Endometrial microvascular endothelial cells (primary cell): ENCODE measurements around the gene RAD51D. TPM values are rescaled to one million over a fixed set of nuclear protein-coding genes. Genes with fewer than 3 reads are reported as not detected.
"Not testable (repeated sequence)": the region's sequence is repeated elsewhere in the genome, so short reads cannot be mapped to it uniquely, and the experiment has no call there.

Experiments used
- in situ Hi-C: cut with HindIII; loops from 2 replicates; pipeline ENCODE4 v1.10.0; 2017; ENCODE audit warnings: low sequenced_read_pairs, low pct_unique_long_range_greater_than_20kb; ENCODE audit errors: inconsistent ontology term
- total RNA-seq: library from RNA; depleted of rRNA; stranded (reverse); fragments of >200 nt; gene quantifications from one replicate; pipeline ENCODE4 v1.2.3, GENCODE V29; 2015; ENCODE audit errors: inconsistent ontology term

The RAD51D gene
- total RNA-seq, result 13.0 TPM

DNA sequence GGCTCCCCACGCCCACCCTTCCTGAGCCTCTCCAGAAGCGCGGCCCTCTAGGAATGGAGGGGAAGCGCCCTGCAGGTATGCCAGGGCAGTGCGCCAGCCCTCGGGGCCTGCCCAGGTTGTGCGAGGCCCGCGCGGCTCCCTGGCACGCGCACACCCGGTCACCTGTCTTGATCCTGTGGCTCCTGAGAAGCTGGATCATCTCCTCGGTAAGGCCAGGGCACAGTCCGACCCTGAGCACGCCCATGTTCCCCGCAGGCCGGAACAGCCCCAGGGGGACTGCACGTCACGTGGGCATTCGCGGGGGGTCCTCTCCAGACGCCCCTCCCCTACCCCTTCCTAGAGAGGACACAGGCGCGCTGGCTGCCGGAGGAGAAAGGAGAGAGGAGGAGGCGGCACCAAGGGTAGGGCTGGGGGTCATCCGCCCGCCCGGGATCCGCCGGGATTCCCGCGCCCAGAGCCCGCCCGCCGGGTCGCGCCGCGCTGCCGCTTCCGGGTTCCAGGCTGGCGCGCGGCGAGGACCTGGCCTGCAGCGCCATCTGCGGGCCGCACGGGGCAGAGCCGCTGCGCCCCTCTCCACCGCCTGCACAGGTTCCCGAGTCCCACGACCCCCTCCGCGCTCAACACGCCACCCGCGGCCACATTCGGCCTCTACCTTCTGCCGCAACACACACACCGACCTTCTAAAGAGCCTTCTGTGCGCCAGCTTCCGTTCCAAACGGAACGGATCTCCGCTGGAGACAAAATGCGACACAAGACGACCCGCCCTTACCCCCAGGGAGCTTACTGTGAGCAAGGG is at the start of gene RAD51D:
TSS of gene RAD51D (minus strand) at position 491 of the 796 bp plus-strand sequence. CDS start at position 244, 247 bp downstream.
- in situ Hi-C loops, result no loop called here

DNA sequence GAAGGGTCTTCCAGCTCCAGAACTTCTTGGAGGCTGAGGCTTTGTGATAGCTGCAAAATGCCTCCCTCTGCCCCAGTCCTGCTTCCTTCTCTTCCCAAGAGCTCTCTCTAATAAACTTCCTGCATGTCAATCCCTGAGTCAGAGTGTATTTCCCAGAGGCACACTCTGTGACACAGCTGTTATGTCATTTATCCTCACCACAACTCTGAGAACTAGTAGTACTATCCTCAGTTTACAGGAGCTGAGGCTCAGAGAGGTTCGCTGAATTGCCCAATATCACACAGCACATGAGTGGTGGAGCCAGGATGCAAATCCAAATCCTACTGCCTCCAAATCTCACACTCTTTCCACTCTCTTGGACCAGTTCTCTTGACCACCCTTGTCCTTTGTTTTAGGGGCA is 48.0 kb upstream of the RAD51D start:
- in situ Hi-C loops, result no loop called here

DNA sequence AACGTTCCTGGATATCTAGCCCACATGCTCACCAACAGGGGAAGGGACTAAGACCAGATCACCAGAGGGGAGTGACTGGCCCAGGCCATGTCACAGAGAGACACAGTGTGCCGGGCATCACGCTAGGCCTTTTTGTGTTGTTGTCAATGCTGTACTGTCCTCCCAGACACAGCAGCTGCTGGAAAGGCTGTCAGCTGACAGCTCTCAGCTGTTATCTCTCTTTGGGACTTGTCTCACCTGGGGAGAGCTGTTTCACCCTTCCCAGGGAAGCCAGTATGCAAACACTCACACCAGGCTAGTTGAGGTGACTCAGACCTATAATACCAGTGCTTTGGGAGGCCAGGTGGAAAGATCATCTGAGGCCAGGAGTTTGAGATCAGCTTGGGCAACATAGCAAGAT is 47.4 kb upstream of the RAD51D start:
- in situ Hi-C loops, result no loop called here

DNA sequence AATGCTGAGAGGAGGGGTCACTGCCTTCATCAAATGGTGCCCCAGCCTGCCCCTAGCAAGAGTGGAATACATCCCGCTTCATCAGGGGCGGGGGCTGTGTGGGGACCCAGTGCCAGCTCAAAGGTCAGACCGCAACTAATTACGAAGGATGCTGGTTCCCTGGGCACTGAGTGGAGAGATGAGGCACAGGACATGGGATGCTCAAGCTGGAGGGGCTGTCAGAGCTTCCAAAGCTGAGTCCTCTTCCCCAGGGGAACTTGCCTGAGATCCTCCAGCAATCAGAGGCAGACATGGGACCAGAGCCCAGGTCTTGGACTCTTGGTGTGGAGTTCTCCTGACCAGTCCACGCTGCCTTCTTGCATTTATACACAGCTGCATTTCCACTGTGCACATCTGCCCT is 46.9 kb upstream of the RAD51D start:
- in situ Hi-C loops, result no loop called here

DNA sequence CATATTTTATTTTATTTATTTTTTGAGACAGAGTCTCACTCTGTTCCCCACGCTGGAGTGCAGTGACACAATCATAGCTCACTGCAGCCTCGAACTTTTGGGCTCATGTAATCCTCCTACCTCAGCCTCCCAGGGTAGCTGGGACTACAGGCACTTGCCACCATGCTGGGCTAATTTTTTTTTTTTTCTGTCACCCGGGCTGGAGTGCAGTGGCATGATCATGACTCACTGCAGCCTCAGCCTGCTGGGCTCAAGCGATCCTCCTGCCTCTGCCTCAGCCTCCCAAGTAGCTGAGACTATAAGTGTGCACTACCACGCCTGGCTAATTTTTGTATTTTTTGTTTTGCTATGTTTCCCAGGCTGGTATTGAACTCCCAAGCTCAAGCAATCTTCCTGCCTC is 45.1 kb upstream of the RAD51D start:
- in situ Hi-C loops, result no loop called here

DNA sequence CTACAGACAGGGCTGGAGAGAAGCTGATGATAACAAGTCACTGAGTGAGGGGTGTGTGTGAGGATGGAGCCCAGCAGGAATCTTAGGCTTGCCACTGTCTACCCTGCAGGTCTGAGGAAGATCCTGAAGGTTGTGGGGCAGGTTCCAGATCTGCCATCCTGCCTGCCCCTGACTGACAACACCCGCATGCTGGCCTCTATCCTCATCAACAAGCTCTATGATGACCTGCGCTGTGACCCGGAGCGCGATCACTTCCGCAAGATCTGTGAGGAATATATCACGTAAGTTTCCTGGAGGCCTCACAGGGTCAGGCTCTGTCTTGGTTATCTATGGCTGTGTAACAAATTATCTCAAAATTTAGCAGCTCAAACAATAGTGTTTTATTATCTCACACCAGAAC is 44.2 kb upstream of the RAD51D start:
- in situ Hi-C loops, result no loop called here

DNA sequence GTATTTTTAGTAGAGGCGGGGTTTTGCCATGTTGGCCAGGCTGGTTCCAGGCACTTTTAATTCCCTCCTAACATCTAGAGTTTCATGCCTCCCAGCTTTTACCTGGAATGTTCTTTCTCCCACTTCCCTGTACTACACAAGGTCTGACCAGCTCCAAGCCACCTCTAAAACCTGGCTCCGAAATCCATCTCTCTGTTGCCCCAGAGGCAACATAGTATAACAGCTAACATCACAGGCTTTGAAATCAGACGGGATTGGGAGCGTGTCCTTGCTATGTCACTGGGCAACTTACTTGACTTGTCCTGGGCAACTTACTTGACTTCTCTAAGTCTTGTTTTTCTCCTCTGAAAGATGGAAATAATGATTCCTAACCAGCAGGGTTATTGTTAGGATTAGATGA is 43.1 kb upstream of the RAD51D start:
- in situ Hi-C loops, result no loop called here

DNA sequence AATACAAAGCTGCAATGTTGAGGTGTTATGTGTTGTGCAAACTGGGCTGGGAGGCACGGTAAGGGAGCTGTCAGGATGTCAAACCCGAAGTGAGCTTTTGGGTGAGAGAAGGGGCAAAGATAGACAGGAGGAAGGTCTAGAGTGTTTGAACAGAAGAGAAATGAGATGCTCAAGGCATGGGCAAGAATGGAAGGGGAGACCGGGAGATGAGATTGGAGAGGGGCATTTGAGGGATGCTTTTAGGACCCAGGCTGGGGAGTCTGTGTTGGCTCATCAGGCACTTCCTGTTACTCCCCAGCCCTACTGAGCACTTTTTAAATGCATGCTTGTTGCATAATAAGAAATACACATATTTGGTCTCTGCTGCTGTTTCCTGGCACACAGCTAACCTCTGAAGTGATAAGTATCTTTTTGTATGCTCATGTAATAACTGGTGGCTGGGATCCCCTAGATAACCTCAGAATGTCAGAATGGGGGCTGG is 41.7 kb upstream of the RAD51D start:
- in situ Hi-C loops, result no loop called here

DNA sequence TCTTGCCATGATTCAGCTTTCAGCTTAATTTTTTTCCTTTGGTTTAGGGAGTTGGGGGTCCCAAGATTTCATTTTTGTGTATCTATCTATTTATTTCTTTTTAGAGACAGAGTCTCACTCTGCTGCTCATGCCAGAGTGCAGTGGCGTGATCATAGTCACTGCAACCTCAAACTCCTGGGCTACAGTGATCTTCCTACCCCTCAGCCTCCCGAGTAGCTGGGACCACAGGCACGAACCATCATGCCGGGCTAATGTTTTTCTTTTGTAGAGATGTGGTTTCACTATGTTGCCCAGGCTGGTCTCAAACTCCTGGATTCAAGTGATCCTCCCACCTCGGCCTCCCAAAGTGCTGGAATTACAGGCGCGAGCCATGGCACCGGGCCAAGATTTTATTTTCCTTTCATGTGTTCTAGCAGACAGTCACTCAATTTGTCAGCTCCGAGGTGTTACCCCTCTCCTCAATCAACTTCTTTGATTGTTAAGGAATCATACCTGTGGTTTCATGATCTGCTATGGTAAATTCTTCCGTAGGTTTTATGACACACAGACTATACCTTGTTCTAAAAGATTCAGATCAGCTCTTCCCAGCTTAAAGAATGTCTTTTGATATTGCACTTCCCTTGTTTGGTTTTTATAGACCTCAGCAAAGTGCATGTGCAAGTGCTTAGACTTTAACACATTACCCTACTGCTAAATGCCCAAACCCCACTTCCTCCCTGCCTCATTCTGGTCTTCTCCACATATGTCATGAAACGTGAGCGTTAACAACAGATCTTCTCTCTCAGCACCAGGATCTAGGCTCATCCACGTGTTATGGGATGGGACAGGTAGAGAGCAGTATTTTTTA is 40.9 kb upstream of the RAD51D start:
- in situ Hi-C loops, result no loop called here

DNA sequence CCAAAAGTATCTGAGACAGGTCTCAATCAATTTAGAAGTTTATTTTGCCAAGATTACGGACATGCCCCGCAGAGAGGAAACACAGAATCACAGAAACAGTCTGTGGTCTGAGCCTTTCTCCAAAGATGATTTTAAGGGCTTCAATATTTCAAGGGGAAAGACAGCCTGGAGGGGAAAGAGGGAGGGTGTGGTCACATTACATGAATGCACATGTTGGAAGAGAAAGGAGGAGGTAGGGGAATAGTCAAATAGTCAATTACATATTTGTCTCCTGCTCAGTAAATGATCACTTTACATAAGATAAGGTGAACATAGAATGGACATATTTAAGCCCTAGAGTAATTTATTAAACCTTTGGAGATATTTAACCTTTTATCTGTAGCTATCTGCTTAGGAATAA is 40.3 kb upstream of the RAD51D start:
- in situ Hi-C loops, result no loop called here

DNA sequence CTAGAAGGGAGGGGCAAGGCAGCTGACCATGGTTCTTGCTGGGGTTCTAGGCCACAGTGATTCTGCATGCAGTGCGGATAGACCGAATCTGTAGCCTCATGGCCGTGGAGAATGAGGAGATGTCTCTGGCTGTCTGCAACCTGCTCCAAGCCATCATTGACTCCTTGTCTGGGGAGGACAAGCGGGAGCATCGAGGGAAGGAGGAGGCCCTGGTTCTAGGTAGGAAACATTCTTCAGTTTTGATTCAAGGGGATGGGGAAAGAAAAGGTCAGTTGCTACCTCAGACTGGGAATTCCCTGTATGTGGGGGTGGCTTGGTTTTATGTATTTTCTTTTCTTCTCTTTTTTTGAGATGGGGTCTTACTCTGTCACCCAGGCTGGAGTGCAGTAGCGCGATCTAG is 35.6 kb upstream of the RAD51D start:
- in situ Hi-C loops, result no loop called here

DNA sequence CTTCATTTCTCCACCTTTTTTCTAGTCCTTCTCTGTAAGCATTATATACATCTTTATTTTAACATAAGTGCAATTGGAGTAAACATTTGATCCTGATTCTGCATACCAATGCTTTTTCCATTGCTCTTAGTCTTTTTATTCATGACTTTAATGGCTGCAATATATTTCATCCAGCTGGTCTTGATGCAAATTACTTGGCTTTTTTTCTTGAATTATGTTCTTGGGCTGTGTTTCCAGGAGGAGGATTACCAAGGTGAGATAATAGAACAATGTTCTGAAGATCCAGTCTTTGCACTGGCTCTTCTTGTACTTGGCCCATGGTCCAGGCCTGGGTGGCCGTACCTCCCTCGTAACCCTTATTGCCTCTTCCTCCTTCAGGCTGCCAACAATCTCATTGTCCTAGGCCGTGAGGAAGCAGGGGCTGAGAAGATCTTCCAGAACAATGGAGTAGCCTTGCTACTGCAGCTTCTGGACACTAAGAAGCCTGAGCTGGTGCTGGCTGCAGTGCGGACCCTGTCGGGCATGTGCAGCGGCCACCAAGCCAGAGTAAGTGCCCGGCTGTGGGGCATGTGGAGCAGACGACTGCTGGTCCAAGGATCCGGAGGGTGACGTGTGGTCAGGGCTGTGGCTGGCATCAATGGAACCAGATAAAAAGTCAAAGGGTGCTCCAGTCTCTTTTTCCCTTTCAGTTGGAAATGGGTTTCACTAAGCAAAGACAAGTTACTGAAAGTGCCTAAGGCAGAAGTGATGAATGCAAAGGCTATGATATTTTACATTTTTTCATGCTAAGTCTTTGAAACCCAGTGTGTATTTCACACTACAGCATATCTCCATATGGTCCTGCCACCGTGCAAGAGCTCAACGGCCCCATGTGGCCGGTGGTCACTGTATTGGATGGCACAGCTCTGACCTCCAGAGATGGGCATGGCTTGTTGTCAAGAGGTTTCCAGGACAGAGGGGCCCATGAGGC is 34.8 kb upstream of the RAD51D start:
- in situ Hi-C loops, result no loop called here

DNA sequence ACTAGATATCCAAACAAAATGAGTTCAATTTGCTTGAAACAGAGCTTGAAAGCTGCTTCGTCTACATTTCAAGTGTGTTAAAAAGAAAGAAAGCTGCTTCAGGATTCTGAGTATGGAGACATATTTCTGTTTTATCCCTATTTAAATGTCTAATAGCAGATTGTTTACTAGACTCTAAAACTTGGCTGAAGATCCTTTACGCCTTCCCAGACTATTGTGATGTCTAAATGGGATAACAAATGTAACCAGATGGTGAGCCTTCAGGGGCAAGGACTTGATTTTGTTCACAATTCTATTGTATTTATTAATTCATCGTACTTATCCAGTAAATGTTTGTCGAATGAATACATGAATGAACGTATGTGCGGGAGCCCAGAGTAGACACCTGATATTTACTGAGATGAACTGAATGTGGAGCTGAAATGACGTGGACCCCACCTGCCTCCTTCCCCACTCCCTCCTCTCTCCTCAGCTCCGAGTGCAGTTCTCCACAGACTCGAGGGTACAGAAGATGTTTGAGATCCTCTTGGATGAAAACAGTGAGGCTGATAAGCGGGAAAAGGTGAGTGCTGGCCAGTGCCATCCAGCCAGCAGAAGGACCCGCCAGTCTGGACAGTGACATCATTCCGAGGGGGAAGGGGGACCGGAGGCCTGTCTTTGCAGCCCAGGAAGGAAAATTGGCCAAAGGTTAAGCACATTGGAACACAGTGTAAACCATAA is 32.9 kb upstream of the RAD51D start:
- in situ Hi-C loops, result no loop called here

DNA sequence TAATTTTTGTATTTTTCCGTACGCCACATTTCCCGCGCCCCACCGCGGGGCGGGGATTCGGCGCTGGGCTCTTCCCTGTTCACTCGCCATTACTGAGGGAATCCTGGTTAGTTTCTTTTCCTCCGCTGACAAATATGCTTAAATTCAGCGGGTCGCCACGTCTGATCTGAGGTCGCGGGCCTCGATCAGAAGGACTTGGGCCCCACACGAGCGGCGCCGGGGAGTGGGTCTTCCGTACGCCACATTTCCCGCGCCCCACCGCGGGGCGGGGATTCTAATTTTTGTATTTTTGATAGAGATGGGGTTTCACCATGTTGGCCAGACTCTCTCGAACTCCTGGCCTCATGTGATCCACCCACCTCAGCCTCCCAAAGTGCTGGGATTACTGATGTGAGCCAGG is 31.4 kb upstream of the RAD51D start:
- in situ Hi-C loops, result not testable (repeated sequence)

DNA sequence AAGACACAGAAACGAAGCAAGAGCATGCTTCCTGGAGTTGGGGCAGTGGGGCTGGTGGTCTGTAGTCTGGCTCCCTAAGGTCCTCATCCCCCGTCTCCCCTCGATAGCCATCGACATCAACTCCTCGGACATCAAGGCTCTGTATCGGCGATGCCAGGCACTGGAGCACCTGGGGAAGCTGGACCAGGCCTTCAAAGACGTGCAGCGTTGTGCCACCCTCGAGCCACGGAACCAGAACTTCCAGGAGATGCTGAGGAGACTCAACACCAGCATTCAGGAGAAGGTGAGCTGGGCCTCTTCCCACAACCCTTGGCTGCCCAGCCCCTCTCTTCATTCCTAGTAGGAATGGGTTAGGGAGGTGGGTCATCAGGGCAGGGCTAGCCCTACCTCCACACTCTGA is 30.3 kb upstream of the RAD51D start:
- in situ Hi-C loops, result no loop called here

DNA sequence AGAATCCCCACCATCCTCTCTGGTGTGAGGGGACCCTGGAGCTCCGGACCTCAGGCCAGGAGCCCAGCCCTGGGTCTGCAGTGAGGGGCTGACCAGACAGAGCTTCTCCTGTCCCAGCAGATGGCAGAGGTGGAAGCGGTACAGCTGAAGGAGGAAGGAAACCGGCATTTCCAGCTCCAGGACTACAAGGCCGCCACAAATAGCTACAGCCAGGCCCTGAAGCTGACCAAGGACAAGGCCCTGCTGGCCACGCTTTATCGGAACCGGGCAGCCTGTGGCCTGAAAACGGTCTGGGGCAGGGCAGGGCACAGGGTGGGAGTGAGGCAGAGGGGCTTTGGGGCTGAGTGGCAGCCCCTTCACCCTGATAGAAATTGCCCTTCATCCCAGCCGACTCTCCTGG is 28.5 kb upstream of the RAD51D start:
- in situ Hi-C loops, result no loop called here

DNA sequence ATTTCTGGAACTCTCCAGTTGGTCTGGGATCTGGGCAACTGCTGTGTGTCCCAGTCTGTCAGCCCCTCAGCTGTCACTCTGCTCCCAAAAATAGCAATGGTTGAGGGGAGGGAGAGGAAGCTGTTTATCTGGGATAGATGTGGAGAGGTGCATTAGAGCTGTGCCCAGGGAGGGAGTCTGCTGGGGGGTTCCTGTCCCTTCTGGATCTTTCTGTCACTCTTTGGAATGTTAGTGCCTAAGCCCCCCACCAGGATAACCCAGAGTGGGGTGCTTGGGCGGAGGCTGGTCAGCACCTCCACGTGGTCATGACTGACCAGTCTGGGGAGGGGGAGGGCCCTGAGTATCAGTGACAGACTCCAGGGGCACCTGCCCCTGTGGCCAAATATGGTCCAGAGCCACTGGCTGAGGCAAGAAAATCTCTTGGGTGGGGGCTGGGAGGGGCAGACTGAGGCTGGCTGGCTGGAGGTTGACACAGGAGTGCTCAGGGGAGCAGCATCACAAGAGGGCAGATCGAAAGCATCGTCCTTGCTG is 27.8 kb upstream of the RAD51D start, which contains the start of gene UNC45B:
TSS of gene UNC45B (plus strand) at position 443 of the 531 bp plus-strand sequence. CDS start 447 bp downstream, outside the sequence.
- in situ Hi-C loops, result no loop called here

DNA sequence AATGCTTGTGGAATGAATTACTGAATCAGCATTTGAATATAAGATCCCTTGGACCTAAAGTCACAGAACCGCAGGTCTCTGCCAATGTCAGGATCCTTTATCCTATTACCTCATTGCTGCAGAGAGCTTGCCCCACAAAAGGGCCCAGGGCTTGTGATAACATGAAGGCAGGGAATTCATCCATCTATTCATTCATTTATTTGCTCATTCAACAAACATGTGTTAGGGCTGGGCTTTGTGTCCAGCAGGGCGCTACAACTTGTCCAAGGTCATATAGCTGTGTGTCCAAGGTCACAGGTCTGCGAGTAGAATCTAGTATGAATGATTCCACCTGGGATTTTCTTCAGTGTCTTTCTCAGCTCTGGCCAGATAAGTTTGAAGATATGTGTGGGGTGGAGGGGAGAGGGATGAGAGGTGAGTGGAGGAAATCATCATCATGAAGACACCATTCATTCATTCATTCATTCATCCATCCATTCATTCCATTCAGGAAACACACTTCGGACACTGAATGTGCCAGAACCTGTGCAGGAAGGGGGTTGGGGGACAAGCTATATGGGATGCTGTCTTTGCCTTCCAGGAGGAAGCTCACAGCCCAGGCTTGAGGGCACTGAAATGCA is 26.7 kb upstream of the RAD51D start:
- in situ Hi-C loops, result no loop called here
